ENCODE results near the gene HOXB8. TPM values are rescaled to one million over a fixed set of nuclear protein-coding genes. Genes with fewer than 3 reads are reported as not detected.
A peak's percentile ranks its signal among the peaks of the same experiment; 100 is the strongest.

Gene HOXB8
- total and polyA plus RNA-seq, 2 donors: 0.07 TPM; not detected in 1

DNA sequence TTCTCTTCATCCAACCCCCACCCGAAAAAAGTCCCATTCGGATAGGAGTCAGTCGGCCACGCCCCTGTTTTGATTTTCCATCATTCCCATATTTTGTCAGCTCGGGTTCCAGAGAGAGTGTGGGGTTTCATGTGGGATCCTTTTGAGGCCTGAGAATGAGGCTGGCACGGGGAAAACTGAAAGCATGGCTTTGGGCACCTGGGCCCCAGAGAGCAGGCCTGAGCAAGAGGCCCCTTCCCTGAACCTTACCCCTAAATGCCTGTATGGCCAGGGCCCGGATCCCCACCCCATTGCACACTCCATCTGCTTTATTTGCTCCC, 32.4 kb downstream of the HOXB8 start:
- Histone ChIP-seq H3K27me3 (ENCODE audit: control insufficient read depth in 2 of 2, insufficient read depth in 1 of 2, low read length in 1 of 2) (peaks cover 91 to 97% of the 10 kb centered on the region in 2 donors), H3K4me1 (ENCODE audit: control insufficient read depth in 2 of 2, insufficient read depth in 2 of 2, low read length in 2 of 2) (peaks cover 18 to 31% of the 10 kb centered on the region in 2 donors), H3K9me3 (ENCODE audit: control insufficient read depth in 2 of 2, insufficient read depth in 1 of 2, low read length in 1 of 2) (peaks cover 0 to 13% of the 10 kb centered on the region in 2 donors), H3K36me3 (ENCODE audit: control insufficient read depth in 2 of 2, insufficient read depth in 2 of 2, low read length in 1 of 2) (no peaks in the 10 kb centered on the region), H3K4me3 (ENCODE audit: low read length in 2 of 2) (no peak overlapping the region), H3K27ac (ENCODE audit: low read depth in 1 of 2, low read length in 1 of 2) (no peak overlapping the region)
- WGBS: 33% methylated on average over 7 of the region's 7 CpGs
- no peak for DNase-seq (ENCODE audit: low read depth in 6 of 9, low spot score in 9 of 9)

DNA sequence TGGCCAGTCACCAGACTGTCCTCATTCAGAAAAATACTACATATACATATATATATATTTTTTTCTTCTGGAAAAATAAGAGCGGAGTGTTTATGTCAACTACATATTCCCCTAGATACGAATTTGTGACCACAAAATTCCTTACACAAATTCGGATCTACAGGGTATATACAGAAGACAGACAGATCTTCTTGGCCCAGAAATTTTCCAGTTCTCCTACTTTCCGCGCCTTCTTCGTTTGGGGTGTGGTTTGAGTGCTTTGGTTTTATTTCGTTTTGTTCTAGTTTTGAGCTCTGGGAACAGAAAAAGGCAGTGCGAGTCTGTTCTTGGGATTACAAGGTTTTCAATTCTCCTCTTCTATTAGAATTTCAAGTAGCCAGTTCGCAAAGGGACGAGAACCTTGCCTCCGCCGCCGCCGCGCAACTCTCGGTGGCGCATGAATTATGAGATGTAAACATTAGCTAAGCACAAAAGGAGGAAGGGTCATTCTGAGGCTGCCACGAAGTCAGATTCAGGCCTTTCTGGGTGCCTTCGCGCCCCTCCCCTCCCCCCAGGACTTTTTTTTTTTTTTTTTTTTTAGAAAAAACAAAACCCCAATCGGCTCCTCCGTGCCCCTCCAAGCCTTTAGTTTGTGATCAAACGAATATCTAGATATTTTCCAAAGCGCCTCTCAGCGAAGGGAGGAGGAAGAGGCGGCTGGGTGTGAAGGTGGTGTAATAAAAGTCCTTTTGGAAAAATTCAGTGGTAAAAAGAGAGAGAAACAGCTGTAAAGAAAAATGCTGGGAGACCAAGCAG, 35.1 kb downstream of the HOXB8 start:
- no peak overlapping the region for H3K4me3 ChIP-seq (ENCODE audit: low read length in 2 of 2)
- peaks cover 84 to 96% of the 10 kb centered on the region in 2 donors for H3K27me3 ChIP-seq (ENCODE audit: control insufficient read depth in 2 of 2, insufficient read depth in 1 of 2, low read length in 1 of 2)
- H3K36me3 ChIP-seq (ENCODE audit: control insufficient read depth in 2 of 2, insufficient read depth in 2 of 2, low read length in 1 of 2): no peaks in the 10 kb centered on the region
- peak in 1 of 9 donors; percentile 46 for DNase-seq (ENCODE audit: low read depth in 6 of 9, low spot score in 9 of 9)
- peaks cover 20 to 27% of the 10 kb centered on the region in 2 donors for H3K4me1 ChIP-seq (ENCODE audit: control insufficient read depth in 2 of 2, insufficient read depth in 2 of 2, low read length in 2 of 2)
- no peak overlapping the region for H3K27ac ChIP-seq (ENCODE audit: low read depth in 1 of 2, low read length in 1 of 2)
- peaks cover 0 to 7% of the 10 kb centered on the region in 2 donors for H3K9me3 ChIP-seq (ENCODE audit: control insufficient read depth in 2 of 2, insufficient read depth in 1 of 2, low read length in 1 of 2)
- WGBS: 37% methylated on average over 26 of the region's 26 CpGs

DNA sequence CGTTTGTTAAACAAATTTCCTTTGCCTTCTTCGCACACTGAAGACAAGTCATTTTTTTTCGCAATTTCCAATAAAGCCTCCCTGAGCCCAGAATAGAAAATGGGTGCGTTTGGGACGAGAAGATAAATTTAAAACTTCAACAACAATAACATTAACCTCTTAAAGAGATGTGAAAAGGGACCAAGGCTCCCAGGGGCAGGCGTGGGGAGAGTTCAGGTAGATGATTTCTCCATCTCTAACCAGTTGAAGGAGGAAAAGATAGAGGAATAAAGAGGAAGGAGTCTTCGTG, 35.7 kb downstream of the HOXB8 start:
- WGBS: 44% methylated on average over 7 of the region's 7 CpGs
- H3K9me3 ChIP-seq (ENCODE audit: control insufficient read depth in 2 of 2, insufficient read depth in 1 of 2, low read length in 1 of 2): peaks cover 0 to 6% of the 10 kb centered on the region in 2 donors
- peak overlapping the region in 1 of 2 donors; percentile 86 for H3K4me3 ChIP-seq (ENCODE audit: low read length in 2 of 2)
- no peaks in the 10 kb centered on the region for H3K36me3 ChIP-seq (ENCODE audit: control insufficient read depth in 2 of 2, insufficient read depth in 2 of 2, low read length in 1 of 2)
- peaks cover 79 to 93% of the 10 kb centered on the region in 2 donors for H3K27me3 ChIP-seq (ENCODE audit: control insufficient read depth in 2 of 2, insufficient read depth in 1 of 2, low read length in 1 of 2)
- H3K27ac ChIP-seq (ENCODE audit: low read depth in 1 of 2, low read length in 1 of 2): no peak overlapping the region
- peak in 1 of 9 donors; percentile 47 for DNase-seq (ENCODE audit: low read depth in 6 of 9, low spot score in 9 of 9)
- H3K4me1 ChIP-seq (ENCODE audit: control insufficient read depth in 2 of 2, insufficient read depth in 2 of 2, low read length in 2 of 2): peaks cover 19 to 25% of the 10 kb centered on the region in 2 donors

- DNase-seq (ENCODE audit: low read depth in 6 of 9, low spot score in 9 of 9): peak in 3 of 9 donors; percentile 33 to 65 (median 50)
These were observed 36.2 kb downstream of the HOXB8 start for GRCh38 chr17:48578616-48579470.

GRCh38 chr17:48577946-48578615, 37.0 kb downstream of the HOXB8 start, which contains the start of gene HOXB4:
TSS of gene HOXB4 (minus strand) at chr17:48578350. CDS start at chr17:48578319, 31 bp downstream.
- Histone ChIP-seq H3K36me3 (ENCODE audit: control insufficient read depth in 2 of 2, insufficient read depth in 2 of 2, low read length in 1 of 2) (no peaks in the 10 kb centered on the region), H3K9me3 (ENCODE audit: control insufficient read depth in 2 of 2, insufficient read depth in 1 of 2, low read length in 1 of 2) (peaks cover 0 to 6% of the 10 kb centered on the region in 2 donors), H3K4me3 (ENCODE audit: low read length in 2 of 2) (peak within 1 kb of the TSS; percentile 73 to 86), H3K27me3 (ENCODE audit: control insufficient read depth in 2 of 2, insufficient read depth in 1 of 2, low read length in 1 of 2) (peaks cover 66 to 89% of the 10 kb centered on the region in 2 donors), H3K4me1 (ENCODE audit: control insufficient read depth in 2 of 2, insufficient read depth in 2 of 2, low read length in 2 of 2) (peaks cover 19 to 32% of the 10 kb centered on the region in 2 donors), H3K27ac (ENCODE audit: low read depth in 1 of 2, low read length in 1 of 2) (peak within 1 kb of the TSS in 1 of 2 donors; percentile 27)
- WGBS: under 1% methylated on average over 58 of the region's 58 CpGs
- DNase-seq (ENCODE audit: low read depth in 6 of 9, low spot score in 9 of 9): peak in 7 of 9 donors; percentile 55 to 87 (median 68)

More at GRCh38 chr17:48578616-48579470, 36.2 kb downstream of the HOXB8 start:
- Histone ChIP-seq H3K27me3 (ENCODE audit: control insufficient read depth in 2 of 2, insufficient read depth in 1 of 2, low read length in 1 of 2) (peaks cover 74 to 93% of the 10 kb centered on the region in 2 donors), H3K4me3 (ENCODE audit: low read length in 2 of 2) (peak overlapping the region; percentile 73 to 86), H3K36me3 (ENCODE audit: control insufficient read depth in 2 of 2, insufficient read depth in 2 of 2, low read length in 1 of 2) (no peaks in the 10 kb centered on the region), H3K4me1 (ENCODE audit: control insufficient read depth in 2 of 2, insufficient read depth in 2 of 2, low read length in 2 of 2) (peaks cover 19 to 27% of the 10 kb centered on the region in 2 donors), H3K9me3 (ENCODE audit: control insufficient read depth in 2 of 2, insufficient read depth in 1 of 2, low read length in 1 of 2) (peaks cover 0 to 6% of the 10 kb centered on the region in 2 donors), H3K27ac (ENCODE audit: low read depth in 1 of 2, low read length in 1 of 2) (peak overlapping the region in 1 of 2 donors; percentile 18)
- WGBS: 11% methylated on average over 43 of the region's 43 CpGs

DNA sequence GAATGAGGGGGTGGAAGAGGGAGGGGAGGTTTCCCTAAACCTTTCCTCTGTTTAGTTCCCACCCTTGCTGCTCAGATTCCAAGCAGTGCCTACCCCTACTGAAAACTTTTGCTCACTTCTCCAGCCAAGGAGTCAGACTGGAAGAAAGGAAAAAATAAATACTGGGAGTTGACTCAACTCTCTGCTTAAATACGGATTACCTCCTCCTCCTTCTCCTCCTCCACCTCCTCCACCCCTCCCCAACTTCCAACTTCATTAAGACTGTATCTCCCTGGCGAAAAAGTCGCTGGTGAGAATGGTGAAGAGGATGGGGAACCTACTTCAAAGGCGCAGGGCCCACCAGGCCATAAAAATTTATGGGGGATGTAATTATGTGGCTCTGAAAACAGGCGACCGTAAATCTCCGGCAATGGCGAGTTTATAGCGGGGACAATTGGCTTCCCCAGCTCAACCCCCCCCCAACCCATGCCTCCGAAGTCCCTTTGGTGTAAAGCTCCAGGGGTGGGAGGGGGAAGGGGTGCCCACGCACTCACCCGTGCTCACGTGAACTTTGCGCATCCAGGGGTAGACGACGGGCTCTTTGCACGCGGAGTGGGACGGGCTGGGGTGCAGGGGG, 37.7 kb downstream of the HOXB8 start:
- H3K4me1 ChIP-seq (ENCODE audit: control insufficient read depth in 2 of 2, insufficient read depth in 2 of 2, low read length in 2 of 2): peaks cover 19 to 33% of the 10 kb centered on the region in 2 donors
- DNase-seq (ENCODE audit: low read depth in 6 of 9, low spot score in 9 of 9): peak in 1 of 9 donors; percentile 38
- H3K36me3 ChIP-seq (ENCODE audit: control insufficient read depth in 2 of 2, insufficient read depth in 2 of 2, low read length in 1 of 2): no peaks in the 10 kb centered on the region
- peaks cover 0 to 6% of the 10 kb centered on the region in 2 donors for H3K9me3 ChIP-seq (ENCODE audit: control insufficient read depth in 2 of 2, insufficient read depth in 1 of 2, low read length in 1 of 2)
- WGBS: 4% methylated on average over 19 of the region's 19 CpGs
- H3K4me3 ChIP-seq (ENCODE audit: low read length in 2 of 2): peak overlapping the region; percentile 45 to 86
- peaks cover 60 to 88% of the 10 kb centered on the region in 2 donors for H3K27me3 ChIP-seq (ENCODE audit: control insufficient read depth in 2 of 2, insufficient read depth in 1 of 2, low read length in 1 of 2)
- peak overlapping the region in 1 of 2 donors; percentile 27 for H3K27ac ChIP-seq (ENCODE audit: low read depth in 1 of 2, low read length in 1 of 2)

DNA sequence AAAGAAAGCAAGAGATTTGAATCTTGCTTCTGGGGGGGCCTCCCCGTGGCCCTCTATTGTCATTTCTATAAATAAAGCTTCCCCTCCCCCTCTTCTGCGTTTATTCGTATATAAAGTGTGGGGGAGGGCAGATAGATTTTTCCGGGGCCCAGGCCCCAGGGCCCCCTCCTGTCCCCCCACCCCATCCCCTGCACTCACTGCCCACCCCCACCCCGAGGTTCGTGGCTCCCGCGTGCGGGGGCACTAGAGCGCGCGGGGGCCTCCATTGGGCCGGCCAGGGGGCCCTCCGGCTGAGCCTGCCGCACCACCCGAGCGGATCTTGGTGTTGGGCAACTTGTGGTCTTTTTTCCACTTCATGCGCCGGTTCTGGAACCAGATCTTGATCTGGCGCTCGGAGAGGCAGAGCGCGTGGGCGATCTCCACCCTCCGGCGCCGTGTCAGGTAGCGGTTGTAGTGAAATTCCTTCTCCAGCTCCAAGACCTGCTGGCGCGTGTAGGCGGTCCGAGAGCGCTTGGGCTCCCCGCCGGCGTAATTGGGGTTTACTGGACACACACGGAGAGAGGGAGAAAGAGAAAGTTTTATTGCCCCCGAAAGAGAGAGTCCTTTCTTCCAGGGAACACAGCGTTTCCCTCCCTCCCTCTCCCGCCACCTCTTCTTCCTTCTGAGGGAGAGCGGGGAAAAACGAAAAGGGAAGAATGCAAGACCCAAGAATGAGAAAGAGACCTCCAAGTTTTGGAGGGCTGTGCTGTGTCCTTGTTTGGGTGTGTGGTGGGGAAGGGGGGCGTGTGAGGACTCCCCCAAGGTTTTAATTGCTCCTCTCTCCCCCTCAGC, 38.4 kb downstream of the HOXB8 start:
- H3K9me3 ChIP-seq (ENCODE audit: control insufficient read depth in 2 of 2, insufficient read depth in 1 of 2, low read length in 1 of 2): peaks cover 0 to 5% of the 10 kb centered on the region in 2 donors
- WGBS: 37% methylated on average over 43 of the region's 43 CpGs
- peaks cover 16 to 33% of the 10 kb centered on the region in 2 donors for H3K4me1 ChIP-seq (ENCODE audit: control insufficient read depth in 2 of 2, insufficient read depth in 2 of 2, low read length in 2 of 2)
- DNase-seq (ENCODE audit: low read depth in 6 of 9, low spot score in 9 of 9): no peak
- H3K27me3 ChIP-seq (ENCODE audit: control insufficient read depth in 2 of 2, insufficient read depth in 1 of 2, low read length in 1 of 2): peaks cover 52 to 86% of the 10 kb centered on the region in 2 donors
- H3K4me3 ChIP-seq (ENCODE audit: low read length in 2 of 2): peak overlapping the region in 1 of 2 donors; percentile 45
- H3K27ac ChIP-seq (ENCODE audit: low read depth in 1 of 2, low read length in 1 of 2): no peak overlapping the region
- no peaks in the 10 kb centered on the region for H3K36me3 ChIP-seq (ENCODE audit: control insufficient read depth in 2 of 2, insufficient read depth in 2 of 2, low read length in 1 of 2)
